Midbrain (tissue), 1 donor: ENCODE results near the gene SMC3.

Source experiments
- DNase-seq: peaks from one replicate; lab custom pipeline; 2025; lab: John Stamatoyannopoulos, UW

SMC3 gene

GRCh38 chr10:110546077-110546476, 21.4 kb upstream of the SMC3 start:
- no peak for DNase-seq

- DNase-seq, result no peak
These were observed 20.9 kb upstream of the SMC3 start for GRCh38 chr10:110546499-110547110.

GRCh38 chr10:110547139-110547761, 20.2 kb upstream of the SMC3 start:
- peak; percentile 74 for DNase-seq

DNA sequence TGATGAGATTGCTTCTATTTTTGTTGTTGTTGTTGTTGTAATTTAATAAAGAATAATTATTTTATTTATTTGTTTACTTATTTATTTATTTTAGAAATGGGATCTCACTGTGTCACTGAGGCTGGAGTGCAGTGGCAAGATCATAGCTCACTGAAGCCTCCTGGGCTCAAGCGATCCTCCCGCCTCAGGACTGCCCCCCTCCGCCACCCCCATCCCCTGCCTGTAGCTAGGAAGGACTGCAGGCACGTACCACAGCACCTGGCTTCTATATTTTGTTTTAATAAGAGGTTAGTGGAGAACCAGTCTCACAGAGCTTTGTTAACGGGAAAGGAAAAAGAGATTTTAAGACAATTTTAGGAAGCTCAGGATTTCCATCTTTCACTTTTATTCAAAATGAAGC, 19.5 kb upstream of the SMC3 start:
- no peak for DNase-seq

- DNase-seq, result no peak
These were observed 18.3 kb upstream of the SMC3 start for GRCh38 chr10:110549211-110549610.

- no peak for DNase-seq
These were observed 13.6 kb upstream of the SMC3 start for GRCh38 chr10:110553905-110554304.

- no peak for DNase-seq
These were observed 11.2 kb upstream of the SMC3 start for GRCh38 chr10:110556296-110556695.

GRCh38 chr10:110556969-110557601, 10.4 kb upstream of the SMC3 start:
- peak; percentile 26 for DNase-seq

DNA sequence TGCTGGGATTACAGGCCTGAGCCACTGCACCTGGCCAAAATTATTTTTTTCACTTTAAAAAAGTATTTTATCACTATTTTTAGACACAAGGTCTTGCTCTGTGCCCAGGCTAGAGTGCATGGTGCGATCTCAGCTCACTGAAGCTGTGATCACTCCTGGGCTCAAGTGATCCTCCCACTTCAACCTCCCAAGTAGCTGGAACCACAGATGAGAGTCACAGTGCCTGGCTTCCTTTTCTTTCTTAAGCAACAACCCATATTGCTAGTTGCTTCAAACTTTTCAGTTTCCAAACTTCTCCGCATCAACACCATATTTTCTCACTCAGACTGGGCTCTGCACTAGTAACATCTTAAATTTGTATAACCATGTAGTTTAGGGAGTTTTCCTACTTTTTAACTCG, 9.5 kb upstream of the SMC3 start:
- no peak for DNase-seq

GRCh38 chr10:110560012-110560411, 7.5 kb upstream of the SMC3 start:
- no peak for DNase-seq

GRCh38 chr10:110561292-110561691, 6.2 kb upstream of the SMC3 start:
- no peak for DNase-seq

- no peak for DNase-seq
These were observed 5.1 kb upstream of the SMC3 start for GRCh38 chr10:110562348-110562747.

DNA sequence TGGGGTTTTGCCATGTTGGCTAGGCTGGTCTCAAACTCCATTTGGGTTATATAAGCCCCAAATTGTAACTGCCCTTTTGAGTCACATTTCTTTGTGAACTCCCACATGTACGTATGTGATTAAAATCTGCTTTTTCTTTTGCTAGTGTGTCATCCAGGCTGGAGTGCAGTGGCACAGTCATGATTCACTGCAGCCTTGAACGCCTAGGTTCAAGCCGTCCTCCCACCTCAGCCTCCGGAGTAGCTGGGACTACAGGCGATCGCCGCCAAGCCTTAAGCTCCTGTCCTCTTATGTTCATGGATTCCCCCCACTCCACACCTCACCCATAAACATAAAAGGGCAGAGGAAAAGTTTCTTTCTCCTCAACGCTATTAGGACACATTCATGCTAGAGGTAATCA, 4.4 kb upstream of the SMC3 start:
- DNase-seq, result no peak

GRCh38 chr10:110566472-110567200, 859 bp upstream of the SMC3 start:
- DNase-seq, result no peak

DNA sequence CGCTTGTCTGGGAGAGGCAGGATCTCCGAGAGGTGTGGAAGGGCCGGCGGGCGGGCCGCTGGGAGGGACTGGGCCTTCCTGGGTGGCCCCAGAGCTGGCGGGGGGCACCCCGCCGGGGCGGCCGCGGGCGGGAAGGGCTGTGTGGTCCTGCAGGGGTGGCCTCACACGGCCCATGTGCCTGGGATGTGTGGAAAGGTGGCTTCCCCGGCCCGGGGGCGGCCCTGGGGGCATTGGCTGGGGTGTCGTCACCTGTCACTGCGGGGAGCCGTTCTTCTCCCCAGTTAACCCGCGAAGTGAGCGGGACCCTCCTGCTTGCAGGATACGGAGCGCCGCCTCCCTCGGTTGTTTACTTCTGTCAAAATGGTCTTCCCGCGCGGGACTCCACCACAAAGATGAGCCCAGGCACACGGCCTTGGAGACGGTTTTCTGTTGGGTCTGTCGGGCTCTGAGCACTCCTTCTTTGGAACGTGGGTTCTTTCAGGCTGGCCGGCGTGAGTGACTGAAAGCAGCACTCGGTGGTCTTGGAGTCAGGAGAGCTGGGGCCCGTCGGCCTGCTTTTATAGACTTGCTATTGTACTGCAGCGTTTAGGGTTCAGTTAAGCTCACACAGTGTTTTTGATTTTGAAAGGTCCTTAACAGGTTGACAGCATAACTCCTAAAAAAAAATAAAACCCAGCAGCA, 700 bp downstream of the SMC3 start:
- DNase-seq, result peak; percentile 43

- no peak for DNase-seq
These were observed 1.6 kb downstream of the SMC3 start for GRCh38 chr10:110569122-110569521.

DNA sequence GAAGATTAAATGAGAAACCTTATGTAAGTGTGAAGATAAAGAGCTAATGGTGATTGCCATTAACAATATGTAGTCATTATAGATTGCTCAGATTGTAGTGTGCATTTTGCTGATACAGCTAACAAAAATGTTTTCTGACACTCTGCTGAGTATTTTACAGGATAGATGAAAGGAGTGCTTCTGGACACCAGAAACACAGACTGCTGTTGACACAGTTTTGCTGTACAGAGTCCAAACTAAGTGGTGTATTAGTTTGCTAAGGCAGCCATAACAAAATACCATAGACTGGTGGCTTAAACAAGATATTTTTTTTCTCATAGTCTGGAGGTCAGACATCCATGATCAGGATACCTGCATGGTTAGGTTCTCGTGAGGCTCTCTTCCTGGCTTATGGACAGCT, 2.2 kb downstream of the SMC3 start:
- DNase-seq, result no peak

GRCh38 chr10:110571093-110571743, 3.7 kb downstream of the SMC3 start:
- DNase-seq, result no peak

DNA sequence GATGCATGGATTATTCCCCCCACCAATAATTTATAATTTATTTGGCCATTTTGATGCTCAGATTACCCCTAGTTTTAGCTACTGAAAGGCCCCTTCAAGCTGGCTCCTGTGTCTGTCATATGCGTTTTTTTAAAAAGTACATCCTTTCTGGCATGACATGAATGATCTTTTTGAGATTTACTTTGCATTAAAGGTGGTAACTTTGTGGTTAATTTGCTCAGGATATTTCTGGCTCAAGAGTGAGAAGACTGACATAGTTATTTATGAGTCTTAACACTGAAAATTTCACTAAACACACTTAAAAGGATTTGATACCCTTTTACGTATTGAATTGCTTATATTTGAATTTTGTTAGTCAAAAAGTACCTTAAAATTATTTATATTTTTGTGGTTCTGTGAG, 5.4 kb downstream of the SMC3 start:
- DNase-seq, result no peak

DNA sequence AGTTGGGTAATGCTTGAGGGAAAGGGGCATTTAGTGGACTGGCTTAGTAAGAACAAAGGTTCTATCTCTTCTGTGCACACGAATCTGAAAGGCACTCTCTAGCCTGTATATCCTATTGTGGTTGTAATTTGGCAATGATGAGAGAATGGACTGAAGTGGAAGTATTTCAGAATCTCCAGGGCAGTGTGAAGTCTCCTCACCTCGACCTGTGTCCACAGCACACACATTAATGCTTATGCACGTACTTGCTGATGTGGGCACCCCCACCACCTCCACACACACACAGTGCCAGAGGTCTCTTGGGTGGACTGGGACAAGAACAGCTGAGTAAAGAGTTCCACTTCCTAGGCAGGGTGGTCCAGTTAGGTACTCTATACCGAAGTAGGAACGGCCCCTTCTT, 6.9 kb downstream of the SMC3 start:
- no peak for DNase-seq

DNA sequence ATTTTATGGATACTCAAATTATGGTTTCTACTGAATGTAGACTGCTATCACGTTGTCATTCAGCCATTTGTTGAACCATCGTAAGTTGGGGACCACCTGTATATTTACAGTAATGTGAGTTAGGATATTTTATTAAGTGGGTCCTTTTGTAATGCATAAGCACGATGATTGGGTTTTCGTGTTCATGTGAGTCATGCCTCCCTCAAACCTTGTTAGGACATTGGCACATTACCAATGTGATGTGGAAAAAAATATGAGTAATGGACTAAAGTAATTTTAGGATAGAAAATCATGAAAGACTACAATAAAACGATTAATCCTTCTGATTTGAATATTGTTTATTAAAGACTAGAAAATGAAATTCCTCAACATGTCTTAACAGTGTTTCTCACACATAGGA, 8.7 kb downstream of the SMC3 start:
- DNase-seq, result no peak

DNA sequence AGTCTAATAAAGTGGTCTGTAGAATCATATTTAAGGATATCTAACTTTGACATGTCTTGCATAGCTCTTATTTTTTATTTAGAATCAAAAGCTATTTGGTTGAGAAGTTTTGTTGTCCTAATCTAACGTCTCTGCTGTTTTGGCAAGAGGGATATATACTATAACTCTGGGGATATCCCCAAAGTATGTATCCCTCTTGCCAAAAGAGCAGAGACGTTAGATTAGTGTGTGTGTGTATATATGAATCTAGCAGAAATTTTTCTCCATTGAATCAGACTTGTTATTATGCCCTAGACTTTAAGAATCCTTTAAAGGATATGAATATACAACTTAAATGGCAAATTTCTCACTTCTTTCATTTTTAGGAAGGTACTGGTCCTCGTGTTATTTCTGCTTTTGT, 9.6 kb downstream of the SMC3 start:
- DNase-seq, result no peak
